ENCODE data around the gene ZNF543. TPM values are rescaled to one million over a fixed set of nuclear protein-coding genes. Genes with fewer than 3 reads are reported as not detected.

The ZNF543 gene
- total and polyA plus RNA-seq, 9 of the 15 experiments (the other 6 are each of a cell fraction or from before 2014, with no cell fraction given) = 0.14 to 5.5 (median 2.4) TPM

- no peak for TF ChIP-seq BRF2 (IDR thresholded peaks at IDR 0.05; ENCODE audit: borderline replicate concordance, insufficient read depth, insufficient read length)
- TF ChIP-seq RFX5 (IDR thresholded peaks at IDR 0.05; ENCODE audit: low read depth, low read length) = no peak
- TF ChIP-seq, protein P1, sequence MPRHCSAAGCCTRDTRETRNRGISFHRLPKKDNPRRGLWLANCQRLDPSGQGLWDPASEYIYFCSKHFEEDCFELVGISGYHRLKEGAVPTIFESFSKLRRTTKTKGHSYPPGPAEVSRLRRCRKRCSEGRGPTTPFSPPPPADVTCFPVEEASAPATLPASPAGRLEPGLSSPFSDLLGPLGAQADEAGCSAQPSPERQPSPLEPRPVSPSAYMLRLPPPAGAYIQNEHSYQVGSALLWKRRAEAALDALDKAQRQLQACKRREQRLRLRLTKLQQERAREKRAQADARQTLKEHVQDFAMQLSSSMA (CRISPR knock-in tag; IDR thresholded peaks at IDR 0.05) = no peak
- no peak for TF ChIP-seq SMAD4 (CRISPR knock-in tag; conservative IDR thresholded peaks at IDR 0.05)
- TF ChIP-seq ZNF347 (CRISPR knock-in tag; IDR thresholded peaks at IDR 0.05; ENCODE audit: low read depth) = no peak
- TF ChIP-seq TSHZ1 (CRISPR knock-in tag; IDR thresholded peaks at IDR 0.05) = no peak
- TF ChIP-seq STAT5A (IDR thresholded peaks at IDR 0.05; ENCODE audit: borderline replicate concordance, low read length) = no peak
- TF ChIP-seq ARID2 (IDR thresholded peaks at IDR 0.05) = peak; percentile 31; the same call in 1 of the 2 replicates
- TF ChIP-seq ETS2 (tag; IDR thresholded peaks at IDR 0.05; ENCODE audit: borderline replicate concordance, poor library complexity, severe bottlenecking) = no peak
- TF ChIP-seq, protein P2, sequence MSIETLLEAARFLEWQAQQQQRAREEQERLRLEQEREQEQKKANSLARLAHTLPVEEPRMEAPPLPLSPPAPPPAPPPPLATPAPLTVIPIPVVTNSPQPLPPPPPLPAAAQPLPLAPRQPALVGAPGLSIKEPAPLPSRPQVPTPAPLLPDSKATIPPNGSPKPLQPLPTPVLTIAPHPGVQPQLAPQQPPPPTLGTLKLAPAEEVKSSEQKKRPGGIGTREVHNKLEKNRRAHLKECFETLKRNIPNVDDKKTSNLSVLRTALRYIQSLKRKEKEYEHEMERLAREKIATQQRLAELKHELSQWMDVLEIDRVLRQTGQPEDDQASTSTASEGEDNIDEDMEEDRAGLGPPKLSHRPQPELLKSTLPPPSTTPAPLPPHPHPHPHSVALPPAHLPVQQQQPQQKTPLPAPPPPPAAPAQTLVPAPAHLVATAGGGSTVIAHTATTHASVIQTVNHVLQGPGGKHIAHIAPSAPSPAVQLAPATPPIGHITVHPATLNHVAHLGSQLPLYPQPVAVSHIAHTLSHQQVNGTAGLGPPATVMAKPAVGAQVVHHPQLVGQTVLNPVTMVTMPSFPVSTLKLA (conservative IDR thresholded peaks at IDR 0.05) = peak; percentile 91 to 94
- no peak for TF ChIP-seq ZBTB17 (CRISPR knock-in tag; IDR thresholded peaks at IDR 0.05)
- no peak for TF ChIP-seq ZNF655 (CRISPR knock-in tag; IDR thresholded peaks at IDR 0.05)
- TF ChIP-seq KDM4B (IDR thresholded peaks at IDR 0.05; ENCODE audit: borderline replicate concordance in 2 of 2, low read depth in 1 of 2) = peak in 1 of 2 experiments; percentile 67; a peak in 1 of 4 replicates
- TF ChIP-seq NEUROD1 (IDR thresholded peaks at IDR 0.05; ENCODE audit: borderline replicate concordance, low read depth, low read length, partially characterized antibody) = peak; percentile 84
- TF ChIP-seq RAD51 (IDR thresholded peaks at IDR 0.05; ENCODE audit: borderline replicate concordance, low read depth) = no peak; the same call in 1 of the 2 replicates
- 0 out of 2 replicates have a peak, but pooled peaks have one; percentile 41 for TF ChIP-seq BACH1 (tag; IDR thresholded peaks at IDR 0.05)
- no peak for TF ChIP-seq HNRNPL (IDR thresholded peaks at IDR 0.05; ENCODE audit: low read depth, low read length)
Observed at GRCh38 chr19:57279418-57280164, 40.7 kb upstream of the ZNF543 start (continued).
